GM11168 (cell line): ENCODE results near the gene HSDL2.
"Not testable (repeated sequence)": the region's sequence is repeated elsewhere in the genome, so short reads cannot be mapped to it uniquely, and the experiment has no call there.

Experiments
- in situ Hi-C: fragments of 300-500 bp; cut with MboI; formaldehyde crosslinking; loops from one replicate; pipeline ENCODE4 v1.12.0; 2022; ENCODE audit warnings: low sequenced_read_pairs; ENCODE audit not compliant: unreplicated experiment

Gene HSDL2

GRCh38 chr9:112489039-112489546 is 109.2 kb downstream of the HSDL2 start:
- in situ Hi-C loops = loop anchor here (25.0 kb wide), 1 partner anchor 298 kb away; no protein-coding TSS in a partner anchor

- in situ Hi-C loops = loop anchor here (25.0 kb wide), 1 partner anchor 297 kb away; no protein-coding TSS in a partner anchor
Observed at GRCh38 chr9:112489876-112490666, 110.2 kb downstream of the HSDL2 start.

GRCh38 chr9:112493393-112494137 is 113.7 kb downstream of the HSDL2 start:
- in situ Hi-C loops = loop anchor here (25.0 kb wide), 1 partner anchor 294 kb away; no protein-coding TSS in a partner anchor

- in situ Hi-C loops = loop anchor here (25.0 kb wide), 1 partner anchor 293 kb away; no protein-coding TSS in a partner anchor
Observed at GRCh38 chr9:112494153-112494552, 114.2 kb downstream of the HSDL2 start.

GRCh38 chr9:112495614-112496013 is 115.7 kb downstream of the HSDL2 start:
- in situ Hi-C loops = loop anchor here (25.0 kb wide), 1 partner anchor 292 kb away; no protein-coding TSS in a partner anchor

- in situ Hi-C loops = loop anchor here (25.0 kb wide), 1 partner anchor 291 kb away; no protein-coding TSS in a partner anchor
Observed at GRCh38 chr9:112496074-112496722, 116.3 kb downstream of the HSDL2 start.

- in situ Hi-C loops = no loop called here
Observed at GRCh38 chr9:112500842-112501241, 120.9 kb downstream of the HSDL2 start.

GRCh38 chr9:112501287-112501686 is 121.4 kb downstream of the HSDL2 start:
- in situ Hi-C loops = no loop called here

GRCh38 chr9:112502175-112502946 is 122.5 kb downstream of the HSDL2 start:
- in situ Hi-C loops = no loop called here

GRCh38 chr9:112503170-112503569 is 123.3 kb downstream of the HSDL2 start:
- in situ Hi-C loops = no loop called here

GRCh38 chr9:112505086-112505485 is 125.2 kb downstream of the HSDL2 start:
- in situ Hi-C loops = no loop called here

GRCh38 chr9:112505607-112506006 is 125.7 kb downstream of the HSDL2 start:
- in situ Hi-C loops = no loop called here

GRCh38 chr9:112506571-112506970 is 126.7 kb downstream of the HSDL2 start:
- in situ Hi-C loops = no loop called here

GRCh38 chr9:112507001-112507680 is 127.2 kb downstream of the HSDL2 start:
- in situ Hi-C loops = no loop called here

- in situ Hi-C loops = no loop called here
Observed at GRCh38 chr9:112508377-112508776, 128.5 kb downstream of the HSDL2 start.

GRCh38 chr9:112512377-112512776 is 132.5 kb downstream of the HSDL2 start:
- in situ Hi-C loops = not testable (repeated sequence)

- in situ Hi-C loops = no loop called here
Observed at GRCh38 chr9:112516769-112517168, 136.9 kb downstream of the HSDL2 start.

GRCh38 chr9:112520069-112520468 is 140.2 kb downstream of the HSDL2 start:
- in situ Hi-C loops = no loop called here

GRCh38 chr9:112520656-112521055 is 140.7 kb downstream of the HSDL2 start:
- in situ Hi-C loops = no loop called here
